OCI-LY3 (cell line): Measurements from ENCODE around the gene SERPINE2.

Experiments used
- H2AFZ ChIP-seq: fragments of 200-600, 300-600 bp; shearing (Covaris generic); 2 replicates; pipeline ENCODE4 v1.6.0; 2014; ENCODE audit warnings: antibody characterized with exemption, low read depth, low read length
- H3K27ac ChIP-seq: fragments of 200-600, 300-600 bp; sonication (generic); 2 replicates; pipeline ENCODE4 v1.5.1; 2014; ENCODE audit warnings: mild to moderate bottlenecking, low read length, moderate library complexity, mixed read lengths
- H3K27me3 ChIP-seq: fragments of 200-600, 300-600 bp; sonication (generic); 2 replicates; pipeline ENCODE4 v1.6.1; 2014; ENCODE audit warnings: low read depth, low read length, mixed read lengths
- H3K36me3 ChIP-seq: fragments of 200-600, 300-600 bp; sonication (generic); replicated peaks from 2 replicates; pipeline ENCODE3; 2014; ENCODE audit warnings: low read depth, low read length, mixed read lengths
- H3K4me1 ChIP-seq: fragments of 300-600, 200-600 bp; sonication (generic); 2 replicates; pipeline ENCODE4 v1.6.1; 2014; ENCODE audit warnings: low read length, mixed read lengths
- H3K4me2 ChIP-seq: fragments of 200-600, 300-600 bp; sonication (generic); 2 replicates; pipeline ENCODE4 v1.6.1; 2014; ENCODE audit warnings: low read length, mixed read lengths
- H3K4me3 ChIP-seq: fragments of 300-600, 200-600 bp; sonication (generic); 2 replicates; pipeline ENCODE4 v1.5.1; 2014; ENCODE audit warnings: antibody characterized with exemption, mild to moderate bottlenecking, low read length, moderate library complexity
- H3K79me2 ChIP-seq: fragments of 300-600, 200-600 bp; shearing (Covaris generic); 2 replicates; pipeline ENCODE4 v1.6.1; 2014; ENCODE audit warnings: mild to moderate bottlenecking, low read length, mixed read lengths
- H3K9ac ChIP-seq: fragments of 300-600, 200-600 bp; shearing (Covaris generic); 2 replicates; pipeline ENCODE4 v1.6.0; 2014; ENCODE audit warnings: mild to moderate bottlenecking, low read length, moderate library complexity
- H3K9me3 ChIP-seq: fragments of 200-600, 300-600 bp; shearing (Covaris generic); 2 replicates; pipeline ENCODE4 v1.6.1; 2014; ENCODE audit warnings: low read length, mixed read lengths; ENCODE audit not compliant: insufficient read depth
- H4K20me1 ChIP-seq: fragments of 200-600, 300-600 bp; sonication (generic); 2 replicates; pipeline ENCODE4 v1.6.1; 2016; ENCODE audit warnings: low read length, mixed read lengths; ENCODE audit not compliant: insufficient read depth
- EZH2phosphoT487 ChIP-seq: fragments of 200-600 bp; shearing (Covaris generic); IDR thresholded peaks from 2 replicates; pipeline ENCODE4 v1.6.1; 2018; ENCODE audit warnings: antibody characterized with exemption, mixed run types, low read depth
- TF ChIP-seq, protein P1 (sequence below): fragments of 200-600, 300-600 bp; sonication (generic); IDR thresholded peaks from 2 replicates; pipeline ENCODE4 v1.5.1; 2014; ENCODE audit warnings: antibody characterized with exemption, low read length, low read depth

Gene SERPINE2

DNA sequence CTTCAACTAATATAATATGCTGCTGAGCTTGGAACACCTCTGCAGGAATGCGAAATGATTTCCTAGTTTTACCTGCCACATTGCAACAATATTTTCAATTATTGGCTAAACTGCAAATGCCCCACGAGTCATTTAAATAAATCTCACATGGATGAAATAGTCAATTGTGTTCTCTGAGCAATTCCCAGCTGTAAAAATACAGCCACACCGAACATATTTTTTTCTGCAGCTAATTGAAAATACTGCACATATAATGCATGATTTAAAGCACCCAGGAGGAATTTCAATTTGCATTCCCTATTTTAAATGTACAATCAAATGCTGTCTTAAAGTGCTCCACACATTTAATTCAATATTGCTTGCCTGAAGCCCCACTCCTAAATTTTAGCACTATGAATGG lies 18.6 kb downstream of the SERPINE2 start:
- no peaks in the 10 kb centered on the region for H3K79me2 ChIP-seq
- no peak overlapping the region for H3K9ac ChIP-seq
- peaks cover 24% of the 10 kb centered on the region for H3K4me1 ChIP-seq
- H3K9me3 ChIP-seq, result no peaks in the 10 kb centered on the region
- no peak overlapping the region for H3K27ac ChIP-seq
- no peaks in the 10 kb centered on the region for H4K20me1 ChIP-seq
- H3K36me3 ChIP-seq, result no peaks in the 10 kb centered on the region
- no peaks in the 10 kb centered on the region for H3K27me3 ChIP-seq
- H3K4me2 ChIP-seq, result no peak overlapping the region
- H3K4me3 ChIP-seq, result no peak overlapping the region
- TF ChIP-seq, protein P1, sequence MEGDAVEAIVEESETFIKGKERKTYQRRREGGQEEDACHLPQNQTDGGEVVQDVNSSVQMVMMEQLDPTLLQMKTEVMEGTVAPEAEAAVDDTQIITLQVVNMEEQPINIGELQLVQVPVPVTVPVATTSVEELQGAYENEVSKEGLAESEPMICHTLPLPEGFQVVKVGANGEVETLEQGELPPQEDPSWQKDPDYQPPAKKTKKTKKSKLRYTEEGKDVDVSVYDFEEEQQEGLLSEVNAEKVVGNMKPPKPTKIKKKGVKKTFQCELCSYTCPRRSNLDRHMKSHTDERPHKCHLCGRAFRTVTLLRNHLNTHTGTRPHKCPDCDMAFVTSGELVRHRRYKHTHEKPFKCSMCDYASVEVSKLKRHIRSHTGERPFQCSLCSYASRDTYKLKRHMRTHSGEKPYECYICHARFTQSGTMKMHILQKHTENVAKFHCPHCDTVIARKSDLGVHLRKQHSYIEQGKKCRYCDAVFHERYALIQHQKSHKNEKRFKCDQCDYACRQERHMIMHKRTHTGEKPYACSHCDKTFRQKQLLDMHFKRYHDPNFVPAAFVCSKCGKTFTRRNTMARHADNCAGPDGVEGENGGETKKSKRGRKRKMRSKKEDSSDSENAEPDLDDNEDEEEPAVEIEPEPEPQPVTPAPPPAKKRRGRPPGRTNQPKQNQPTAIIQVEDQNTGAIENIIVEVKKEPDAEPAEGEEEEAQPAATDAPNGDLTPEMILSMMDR, result no peak
- TF ChIP-seq EZH2phosphoT487, result no peak
- H2AFZ ChIP-seq, result no peak overlapping the region

DNA sequence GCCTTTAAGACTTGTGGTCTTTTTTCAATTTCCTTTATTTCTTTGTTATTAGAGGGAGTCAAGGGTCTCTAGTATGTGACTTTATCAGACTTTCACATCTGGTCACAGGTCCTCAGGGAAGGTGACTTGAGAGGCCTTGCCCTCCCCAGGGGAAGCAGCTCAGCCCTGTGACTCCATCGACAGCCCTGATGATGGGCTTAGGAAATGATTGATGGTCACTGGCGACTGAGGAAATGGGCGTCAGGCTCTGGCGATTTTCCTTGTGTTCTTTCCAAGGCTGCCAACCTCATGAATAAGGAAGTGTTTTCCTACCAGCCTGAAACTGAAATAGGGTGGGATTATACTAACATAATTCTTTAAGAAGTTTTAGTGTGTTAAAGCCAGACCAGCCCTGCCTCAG lies 21.1 kb downstream of the SERPINE2 start:
- peaks cover 4% of the 10 kb centered on the region for H3K4me1 ChIP-seq
- TF ChIP-seq EZH2phosphoT487, result no peak
- TF ChIP-seq, protein P1, result no peak
- H3K79me2 ChIP-seq, result no peaks in the 10 kb centered on the region
- H3K4me3 ChIP-seq, result no peak overlapping the region
- H3K9ac ChIP-seq, result no peak overlapping the region
- no peak overlapping the region for H2AFZ ChIP-seq
- no peaks in the 10 kb centered on the region for H3K36me3 ChIP-seq
- no peak overlapping the region for H3K27ac ChIP-seq
- no peaks in the 10 kb centered on the region for H4K20me1 ChIP-seq
- no peaks in the 10 kb centered on the region for H3K9me3 ChIP-seq
- no peak overlapping the region for H3K4me2 ChIP-seq
- no peaks in the 10 kb centered on the region for H3K27me3 ChIP-seq

DNA sequence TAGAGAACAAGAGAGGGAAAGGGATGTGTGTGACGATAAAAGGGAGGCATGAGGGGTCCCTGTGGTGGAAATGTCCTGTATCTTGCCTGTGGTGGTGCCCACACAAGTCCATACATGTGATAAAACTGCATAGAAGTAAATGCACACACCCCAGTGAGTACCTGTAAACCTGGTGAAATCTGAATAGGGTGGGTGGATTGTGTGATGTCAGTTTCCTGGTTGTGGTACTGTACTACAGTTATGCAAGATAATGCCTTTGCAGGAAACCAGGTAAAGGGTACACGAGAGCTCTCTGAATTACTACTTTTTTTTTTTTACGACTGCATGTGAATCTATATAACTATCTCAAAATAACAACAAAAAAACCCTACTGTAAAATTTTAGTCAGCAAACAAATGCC lies 22.1 kb downstream of the SERPINE2 start:
- no peaks in the 10 kb centered on the region for H3K9me3 ChIP-seq
- TF ChIP-seq, protein P1, result no peak
- TF ChIP-seq EZH2phosphoT487, result no peak
- no peaks in the 10 kb centered on the region for H4K20me1 ChIP-seq
- H3K4me2 ChIP-seq, result no peak overlapping the region
- no peaks in the 10 kb centered on the region for H3K4me1 ChIP-seq
- H3K4me3 ChIP-seq, result no peak overlapping the region
- H2AFZ ChIP-seq, result no peak overlapping the region
- H3K36me3 ChIP-seq, result no peaks in the 10 kb centered on the region
- H3K79me2 ChIP-seq, result no peaks in the 10 kb centered on the region
- no peak overlapping the region for H3K27ac ChIP-seq
- H3K27me3 ChIP-seq, result no peaks in the 10 kb centered on the region
- no peak overlapping the region for H3K9ac ChIP-seq

DNA sequence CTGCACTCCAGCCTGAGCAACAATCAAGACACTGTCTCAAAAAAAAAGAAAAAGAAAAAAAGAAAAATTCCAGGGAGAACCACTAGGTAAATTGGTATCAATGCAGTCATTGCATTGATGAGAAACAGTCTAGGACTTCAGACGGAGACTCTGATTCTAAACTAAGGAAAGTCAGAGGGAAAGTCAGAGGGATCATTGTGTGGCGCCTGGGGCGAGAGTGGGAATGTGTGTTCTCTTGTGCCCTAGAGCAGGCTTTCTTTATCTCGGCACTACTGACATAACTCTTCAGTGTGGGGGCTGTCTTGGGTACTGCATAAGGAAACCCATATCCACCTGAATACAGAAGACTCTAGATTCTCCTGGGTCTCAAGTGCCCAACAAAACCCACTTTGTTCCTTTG lies 24.8 kb downstream of the SERPINE2 start:
- Histone ChIP-seq H3K36me3 (no peaks in the 10 kb centered on the region), H2AFZ (no peak overlapping the region), H4K20me1 (no peaks in the 10 kb centered on the region), H3K27me3 (no peaks in the 10 kb centered on the region), H3K79me2 (no peaks in the 10 kb centered on the region), H3K9ac (no peak overlapping the region), H3K4me1 (no peaks in the 10 kb centered on the region), H3K4me2 (no peak overlapping the region), H3K27ac (no peak overlapping the region), H3K4me3 (no peak overlapping the region), H3K9me3 (no peaks in the 10 kb centered on the region)
- TF ChIP-seq, protein P1, result no peak
- TF ChIP-seq EZH2phosphoT487, result no peak
